GM08714 (cell line): ENCODE results near the gene NOL8.

Experiments used
- H3K4me3 ChIP-seq: fragments of 200-500 bp; sonication (Bioruptor generic); 2 replicates; pipeline ENCODE4 v1.5.1; 2014; ENCODE audit warnings: mild to moderate bottlenecking, low read length, inconsistent platforms
- ZNF274 ChIP-seq: IDR thresholded peaks from 2 replicates; pipeline ENCODE4 v1.6.1; 2012; ENCODE audit warnings: mild to moderate bottlenecking, low read depth, low read length

The NOL8 gene

DNA sequence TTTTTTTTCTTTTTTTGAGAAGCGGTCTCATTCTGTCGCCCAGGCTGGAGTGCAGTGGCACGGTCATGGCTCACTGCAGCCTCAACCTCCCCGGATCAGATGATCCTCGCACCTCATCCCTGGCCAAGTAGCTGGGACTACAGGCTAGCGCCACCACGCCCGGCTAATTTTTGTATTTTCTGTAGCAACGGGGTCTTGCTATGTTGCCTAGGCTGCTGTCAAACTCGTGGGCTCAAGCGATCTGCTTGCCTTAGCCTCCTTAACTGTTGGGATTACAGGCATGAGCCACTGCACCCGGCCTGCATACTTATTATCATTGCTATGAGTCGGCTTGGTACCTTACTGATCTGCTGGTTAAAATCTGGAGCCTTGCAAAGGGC lies 30.9 kb downstream of the NOL8 start:
- peak overlapping the region; percentile 99 for H3K4me3 ChIP-seq
- TF ChIP-seq ZNF274 = no peak

GRCh38 chr9:92293452-92294296 lies 31.5 kb downstream of the NOL8 start, which contains the start of gene IARS1:
IARS1 (minus strand) TSS chr9:92293697; CDS start chr9:92289419, 4,278 bp downstream.
- no peak for TF ChIP-seq ZNF274
- peak within 1 kb of the TSS; percentile 99 for H3K4me3 ChIP-seq

DNA sequence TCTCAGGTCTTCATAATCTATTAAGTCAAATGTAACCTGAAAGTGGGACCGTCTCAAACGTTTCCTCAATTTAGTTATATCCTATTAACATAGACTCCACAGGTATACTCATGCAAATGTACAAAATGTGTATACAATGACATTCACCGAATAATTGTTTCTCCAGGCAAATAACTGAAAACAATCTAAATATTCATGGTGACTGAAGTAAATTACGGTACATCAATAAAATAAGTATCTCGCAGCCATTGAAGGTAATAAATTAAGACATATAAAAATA lies 32.1 kb downstream of the NOL8 start:
- H3K4me3 ChIP-seq = peak overlapping the region; percentile 99
- no peak for TF ChIP-seq ZNF274

GRCh38 chr9:92292338-92293074 lies 32.6 kb downstream of the NOL8 start:
- H3K4me3 ChIP-seq = peak overlapping the region; percentile 99
- no peak for TF ChIP-seq ZNF274

GRCh38 chr9:92291577-92291976 lies 33.6 kb downstream of the NOL8 start:
- TF ChIP-seq ZNF274 = no peak

DNA sequence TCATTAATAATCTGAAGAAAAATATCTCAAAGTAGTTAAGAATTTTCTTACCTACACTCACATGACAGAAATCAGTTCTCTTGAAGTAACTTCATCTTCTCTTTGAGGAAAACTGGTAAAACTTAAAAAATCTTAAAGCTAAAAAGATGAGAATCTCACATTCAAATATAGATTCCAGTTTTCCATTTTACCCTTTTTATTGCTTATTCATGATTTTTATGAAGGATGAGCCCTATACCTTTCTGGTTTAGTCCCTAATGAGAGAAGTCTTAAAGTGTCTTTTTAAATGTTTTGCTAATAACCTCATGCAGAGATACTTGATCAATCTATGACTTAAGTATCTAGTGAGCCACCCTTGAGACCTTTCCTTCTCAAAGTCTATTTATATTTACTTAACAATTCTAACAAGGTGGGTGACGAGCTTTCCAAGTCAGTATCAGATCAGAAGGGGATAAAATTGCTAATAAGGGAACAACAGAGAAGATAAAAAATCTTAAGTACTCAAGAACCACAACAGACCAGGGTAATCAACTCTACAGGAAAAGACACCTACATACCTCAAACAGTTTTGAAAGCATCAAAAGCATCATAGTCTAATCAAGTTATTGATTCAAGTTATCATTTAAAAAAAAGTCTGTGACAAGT lies 34.2 kb downstream of the NOL8 start:
- H3K4me3 ChIP-seq = no peak overlapping the region
- TF ChIP-seq ZNF274 = no peak

More at GRCh38 chr9:92291577-92291976, 33.6 kb downstream of the NOL8 start:
- peak overlapping the region; percentile 99 for H3K4me3 ChIP-seq

- H3K4me3 ChIP-seq = no peak overlapping the region
- no peak for TF ChIP-seq ZNF274
Measured at GRCh38 chr9:92289708-92290390, 35.3 kb downstream of the NOL8 start.

DNA sequence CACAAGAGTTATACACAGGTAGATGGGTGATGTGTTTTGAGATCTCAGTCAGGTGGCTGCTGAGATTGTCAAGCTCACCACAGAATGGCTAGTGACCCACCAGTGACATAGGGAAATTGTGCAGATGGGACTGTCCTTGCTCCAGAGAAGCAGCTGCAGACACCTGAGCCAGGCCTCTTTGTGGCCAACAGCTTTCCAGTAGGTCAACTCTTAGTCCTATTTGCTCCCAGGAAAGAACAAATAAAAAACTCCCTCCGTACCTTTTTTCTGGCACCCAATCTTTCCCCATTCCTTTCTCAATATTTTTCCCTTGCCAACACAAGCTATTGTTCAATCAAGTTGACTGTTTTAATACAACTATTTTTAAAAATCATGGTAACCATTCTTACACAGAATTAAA lies 45.8 kb downstream of the NOL8 start:
- TF ChIP-seq ZNF274 = no peak
- H3K4me3 ChIP-seq = no peak overlapping the region

DNA sequence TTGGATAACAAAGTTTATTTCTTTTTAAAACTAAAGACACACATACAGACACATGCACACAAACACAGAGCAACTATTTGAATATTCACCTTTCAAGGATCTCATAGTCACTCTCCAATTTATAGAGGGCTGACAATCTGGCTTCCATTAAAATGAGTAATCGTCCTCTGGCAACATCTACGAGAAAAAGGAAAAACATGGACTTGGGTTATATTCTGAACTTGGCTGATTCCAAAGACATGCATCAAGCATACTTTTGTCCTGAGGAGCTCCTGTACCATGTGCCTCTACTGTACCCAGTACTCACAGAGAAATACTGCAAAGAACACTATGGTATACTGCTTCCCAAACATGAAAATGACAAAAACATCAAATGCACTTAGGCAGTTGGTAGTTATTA lies 47.0 kb downstream of the NOL8 start:
- no peak overlapping the region for H3K4me3 ChIP-seq
- no peak for TF ChIP-seq ZNF274

DNA sequence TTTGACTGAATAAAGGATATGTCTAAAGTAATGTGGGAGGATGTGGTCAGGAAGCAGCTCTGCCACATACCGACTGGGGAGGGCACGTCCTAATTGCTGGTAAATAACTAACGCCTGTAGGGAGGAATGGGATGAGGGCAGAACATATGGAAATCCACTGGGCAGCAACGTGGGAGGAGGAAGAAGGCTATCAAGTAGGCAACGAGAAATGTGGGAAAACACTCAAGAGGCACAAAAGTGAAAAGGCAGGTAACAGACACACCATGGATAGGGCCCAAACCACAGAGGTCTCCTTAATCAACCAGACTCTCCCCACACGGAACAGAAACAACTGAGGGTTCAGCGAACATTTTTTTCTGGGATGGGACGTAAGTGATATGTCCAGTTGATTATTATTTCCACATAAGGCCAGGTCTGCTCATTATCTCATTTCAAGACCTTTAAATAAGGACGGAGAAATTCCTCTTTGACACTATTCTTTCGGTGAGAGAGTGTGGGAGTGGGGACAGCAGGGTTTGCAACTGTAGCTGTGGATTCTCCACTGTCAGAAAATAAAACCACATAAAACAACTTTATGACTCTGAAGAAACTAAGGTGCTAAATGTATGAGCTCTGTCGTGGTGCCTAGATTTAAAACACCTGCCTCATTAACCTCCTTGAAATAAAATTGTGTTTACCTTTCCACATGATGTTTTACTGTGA lies 48.7 kb downstream of the NOL8 start:
- TF ChIP-seq ZNF274 = no peak
- no peak overlapping the region for H3K4me3 ChIP-seq

DNA sequence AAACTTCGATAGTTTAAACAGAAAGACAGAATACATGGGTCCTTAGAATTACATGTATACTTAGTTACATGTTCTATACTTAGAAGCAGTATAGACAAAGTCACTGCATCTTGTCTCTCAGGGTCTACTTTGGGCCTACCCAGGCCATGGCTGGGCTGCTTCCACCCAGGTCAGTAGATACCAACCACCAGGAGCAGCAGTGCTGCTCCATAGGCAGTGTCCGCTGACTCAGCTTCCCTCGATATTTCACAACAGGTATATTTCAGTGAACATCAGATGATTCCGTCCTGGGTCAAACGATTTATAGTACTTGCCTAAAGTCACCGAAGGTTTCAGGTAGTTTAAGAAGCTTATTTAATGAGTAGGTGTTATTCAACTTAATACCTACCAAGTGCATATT lies 49.6 kb downstream of the NOL8 start:
- no peak for TF ChIP-seq ZNF274
- H3K4me3 ChIP-seq = no peak overlapping the region

DNA sequence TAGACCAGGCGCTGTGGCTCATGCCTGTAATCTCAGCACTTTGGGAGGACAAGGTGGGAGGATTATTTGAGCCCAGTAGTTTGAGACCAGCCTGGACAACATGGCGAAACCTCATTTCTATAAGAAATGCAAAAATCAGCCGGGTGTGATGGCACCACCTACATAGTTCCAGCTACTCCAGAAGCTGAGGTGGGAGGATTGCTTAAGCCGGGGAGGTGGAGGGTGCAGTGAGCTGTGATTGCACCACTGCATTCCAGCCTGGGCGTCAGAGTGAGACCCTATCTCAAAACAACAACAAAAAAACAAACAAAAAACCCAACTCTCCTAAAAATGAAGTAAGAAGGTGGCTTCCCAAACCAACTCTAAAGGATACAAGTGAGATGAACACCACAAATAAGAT lies 54.6 kb downstream of the NOL8 start:
- H3K4me3 ChIP-seq = no peak overlapping the region
- TF ChIP-seq ZNF274 = no peak

DNA sequence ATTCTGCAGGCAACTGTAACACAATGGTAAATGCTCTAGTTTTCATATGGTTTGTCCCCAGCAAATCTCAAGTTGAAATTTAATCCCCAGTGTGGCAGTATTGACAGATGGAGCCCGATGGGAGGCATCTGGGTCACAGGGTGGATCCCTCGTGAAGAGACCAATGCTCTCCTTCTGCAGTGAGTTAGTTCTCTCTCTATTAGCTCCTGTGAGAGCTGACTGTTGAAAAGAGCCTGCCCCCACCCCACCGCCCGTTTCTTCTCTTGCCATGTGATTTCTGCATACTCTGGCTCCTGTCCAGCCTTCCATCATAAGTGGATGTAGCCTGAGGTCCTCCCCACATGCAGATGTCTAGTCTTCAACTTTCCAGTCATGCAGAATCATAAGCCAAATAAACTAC lies 58.7 kb downstream of the NOL8 start:
- no peak overlapping the region for H3K4me3 ChIP-seq
- TF ChIP-seq ZNF274 = no peak

GRCh38 chr9:92265154-92265553 lies 60.0 kb downstream of the NOL8 start:
- TF ChIP-seq ZNF274 = no peak

GRCh38 chr9:92263131-92263530 lies 62.0 kb downstream of the NOL8 start:
- H3K4me3 ChIP-seq = no peak overlapping the region
- TF ChIP-seq ZNF274 = no peak

More at GRCh38 chr9:92265154-92265553, 60.0 kb downstream of the NOL8 start:
- H3K4me3 ChIP-seq = no peak overlapping the region
